ENCODE results near the gene TOMM20. TPM values are rescaled to one million over a fixed set of nuclear protein-coding genes. Genes with fewer than 3 reads are reported as not detected.
A peak's percentile ranks its signal among the peaks of the same experiment; 100 is the strongest.

The TOMM20 gene
- total and polyA plus RNA-seq, 9 of the 15 experiments (the other 6 are each of a cell fraction or from before 2014, with no cell fraction given) = 70.6 to 334 (median 159) TPM

DNA sequence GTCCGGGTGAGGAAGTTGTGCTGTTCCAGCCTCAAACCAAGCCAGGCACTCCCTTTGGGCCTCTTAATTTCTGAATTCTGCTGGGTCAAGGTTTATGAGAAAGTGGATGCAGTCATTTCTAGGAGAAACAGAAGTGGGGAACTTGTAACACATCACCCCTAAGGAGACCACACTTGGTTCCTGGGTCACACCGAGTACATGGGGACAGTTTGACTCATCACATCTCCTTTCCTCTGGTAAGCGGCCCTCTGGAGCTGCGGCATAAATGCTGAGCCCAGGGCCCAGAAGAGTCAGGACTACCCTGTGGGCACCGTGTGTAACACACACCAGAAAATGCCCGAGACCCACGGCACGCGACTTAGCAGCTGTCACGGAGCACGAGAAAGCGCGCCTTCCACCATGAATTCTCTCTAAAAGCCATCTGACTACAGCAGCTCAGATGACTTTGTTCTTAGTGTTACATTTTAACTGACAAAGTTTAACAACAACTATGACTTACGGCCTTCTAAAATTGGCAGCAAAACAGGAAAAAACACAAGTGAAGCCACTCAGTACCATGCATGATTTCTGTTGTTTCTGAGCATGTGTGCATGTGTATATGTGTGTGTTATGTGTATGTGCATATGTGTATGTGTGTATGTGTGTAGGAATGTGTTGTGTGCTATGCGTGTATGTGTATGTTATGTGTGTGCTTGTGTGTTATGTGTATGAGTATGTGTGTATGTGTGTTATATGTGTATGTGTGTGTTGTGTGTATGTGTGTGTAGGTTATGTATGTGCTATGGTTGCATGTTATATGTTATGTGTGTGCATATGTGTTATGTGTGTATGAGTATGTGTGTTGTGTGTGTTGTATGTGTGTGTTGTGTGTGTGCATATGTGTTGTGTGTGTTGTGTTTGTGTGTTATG, 50.8 kb downstream of the TOMM20 start (continued):
- TF ChIP-seq, protein P1, sequence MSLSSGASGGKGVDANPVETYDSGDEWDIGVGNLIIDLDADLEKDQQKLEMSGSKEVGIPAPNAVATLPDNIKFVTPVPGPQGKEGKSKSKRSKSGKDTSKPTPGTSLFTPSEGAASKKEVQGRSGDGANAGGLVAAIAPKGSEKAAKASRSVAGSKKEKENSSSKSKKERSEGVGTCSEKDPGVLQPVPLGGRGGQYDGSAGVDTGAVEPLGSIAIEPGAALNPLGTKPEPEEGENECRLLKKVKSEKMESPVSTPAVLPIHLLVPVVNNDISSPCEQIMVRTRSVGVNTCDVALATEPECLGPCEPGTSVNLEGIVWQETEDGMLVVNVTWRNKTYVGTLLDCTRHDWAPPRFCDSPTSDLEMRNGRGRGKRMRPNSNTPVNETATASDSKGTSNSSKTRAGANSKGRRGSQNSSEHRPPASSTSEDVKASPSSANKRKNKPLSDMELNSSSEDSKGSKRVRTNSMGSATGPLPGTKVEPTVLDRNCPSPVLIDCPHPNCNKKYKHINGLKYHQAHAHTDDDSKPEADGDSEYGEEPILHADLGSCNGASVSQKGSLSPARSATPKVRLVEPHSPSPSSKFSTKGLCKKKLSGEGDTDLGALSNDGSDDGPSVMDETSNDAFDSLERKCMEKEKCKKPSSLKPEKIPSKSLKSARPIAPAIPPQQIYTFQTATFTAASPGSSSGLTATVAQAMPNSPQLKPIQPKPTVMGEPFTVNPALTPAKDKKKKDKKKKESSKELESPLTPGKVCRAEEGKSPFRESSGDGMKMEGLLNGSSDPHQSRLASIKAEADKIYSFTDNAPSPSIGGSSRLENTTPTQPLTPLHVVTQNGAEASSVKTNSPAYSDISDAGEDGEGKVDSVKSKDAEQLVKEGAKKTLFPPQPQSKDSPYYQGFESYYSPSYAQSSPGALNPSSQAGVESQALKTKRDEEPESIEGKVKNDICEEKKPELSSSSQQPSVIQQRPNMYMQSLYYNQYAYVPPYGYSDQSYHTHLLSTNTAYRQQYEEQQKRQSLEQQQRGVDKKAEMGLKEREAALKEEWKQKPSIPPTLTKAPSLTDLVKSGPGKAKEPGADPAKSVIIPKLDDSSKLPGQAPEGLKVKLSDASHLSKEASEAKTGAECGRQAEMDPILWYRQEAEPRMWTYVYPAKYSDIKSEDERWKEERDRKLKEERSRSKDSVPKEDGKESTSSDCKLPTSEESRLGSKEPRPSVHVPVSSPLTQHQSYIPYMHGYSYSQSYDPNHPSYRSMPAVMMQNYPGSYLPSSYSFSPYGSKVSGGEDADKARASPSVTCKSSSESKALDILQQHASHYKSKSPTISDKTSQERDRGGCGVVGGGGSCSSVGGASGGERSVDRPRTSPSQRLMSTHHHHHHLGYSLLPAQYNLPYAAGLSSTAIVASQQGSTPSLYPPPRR (CRISPR knock-in tag; IDR thresholded peaks at IDR 0.05; ENCODE audit: borderline replicate concordance) = no peak
- TF ChIP-seq ZKSCAN1 (IDR thresholded peaks at IDR 0.05; ENCODE audit: low read depth, low read length) (no peak), MAZ (CRISPR knock-in tag; conservative IDR thresholded peaks at IDR 0.05 in 1 of 2, IDR thresholded peaks at IDR 0.05 in 1 of 2) (no peak), ZNF77 (CRISPR knock-in tag; IDR thresholded peaks at IDR 0.05) (no peak), MEF2D (tag; conservative IDR thresholded peaks at IDR 0.05; ENCODE audit: low read depth) (no peak; the same call in 1 of the 2 replicates), RAD51 (IDR thresholded peaks at IDR 0.05; ENCODE audit: borderline replicate concordance, low read depth) (no peak), ZEB2 (IDR thresholded peaks at IDR 0.05) (no peak), ARID2 (IDR thresholded peaks at IDR 0.05) (peak; percentile 72; the same call in 1 of the 2 replicates), TBL1XR1 (IDR thresholded peaks at IDR 0.05; ENCODE audit: low read length in 2 of 2) (no peak), SIX5 (IDR thresholded peaks at IDR 0.05; ENCODE audit: borderline replicate concordance in 1 of 2, insufficient read depth in 1 of 2, low read depth in 1 of 2, low read length in 2 of 2) (no peak), TRIM24 (IDR thresholded peaks at IDR 0.05) (peak; percentile 83 to 90)
- TF ChIP-seq, protein P2, sequence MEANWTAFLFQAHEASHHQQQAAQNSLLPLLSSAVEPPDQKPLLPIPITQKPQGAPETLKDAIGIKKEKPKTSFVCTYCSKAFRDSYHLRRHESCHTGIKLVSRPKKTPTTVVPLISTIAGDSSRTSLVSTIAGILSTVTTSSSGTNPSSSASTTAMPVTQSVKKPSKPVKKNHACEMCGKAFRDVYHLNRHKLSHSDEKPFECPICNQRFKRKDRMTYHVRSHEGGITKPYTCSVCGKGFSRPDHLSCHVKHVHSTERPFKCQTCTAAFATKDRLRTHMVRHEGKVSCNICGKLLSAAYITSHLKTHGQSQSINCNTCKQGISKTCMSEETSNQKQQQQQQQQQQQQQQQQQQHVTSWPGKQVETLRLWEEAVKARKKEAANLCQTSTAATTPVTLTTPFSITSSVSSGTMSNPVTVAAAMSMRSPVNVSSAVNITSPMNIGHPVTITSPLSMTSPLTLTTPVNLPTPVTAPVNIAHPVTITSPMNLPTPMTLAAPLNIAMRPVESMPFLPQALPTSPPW (CRISPR knock-in tag; IDR thresholded peaks at IDR 0.05) = no peak
- TF ChIP-seq, protein P3, sequence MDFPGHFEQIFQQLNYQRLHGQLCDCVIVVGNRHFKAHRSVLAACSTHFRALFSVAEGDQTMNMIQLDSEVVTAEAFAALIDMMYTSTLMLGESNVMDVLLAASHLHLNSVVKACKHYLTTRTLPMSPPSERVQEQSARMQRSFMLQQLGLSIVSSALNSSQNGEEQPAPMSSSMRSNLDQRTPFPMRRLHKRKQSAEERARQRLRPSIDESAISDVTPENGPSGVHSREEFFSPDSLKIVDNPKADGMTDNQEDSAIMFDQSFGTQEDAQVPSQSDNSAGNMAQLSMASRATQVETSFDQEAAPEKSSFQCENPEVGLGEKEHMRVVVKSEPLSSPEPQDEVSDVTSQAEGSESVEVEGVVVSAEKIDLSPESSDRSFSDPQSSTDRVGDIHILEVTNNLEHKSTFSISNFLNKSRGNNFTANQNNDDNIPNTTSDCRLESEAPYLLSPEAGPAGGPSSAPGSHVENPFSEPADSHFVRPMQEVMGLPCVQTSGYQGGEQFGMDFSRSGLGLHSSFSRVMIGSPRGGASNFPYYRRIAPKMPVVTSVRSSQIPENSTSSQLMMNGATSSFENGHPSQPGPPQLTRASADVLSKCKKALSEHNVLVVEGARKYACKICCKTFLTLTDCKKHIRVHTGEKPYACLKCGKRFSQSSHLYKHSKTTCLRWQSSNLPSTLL (IDR thresholded peaks at IDR 0.05) = peak; percentile 45; the same call in 1 of the 2 replicates
- TF ChIP-seq, protein P4, sequence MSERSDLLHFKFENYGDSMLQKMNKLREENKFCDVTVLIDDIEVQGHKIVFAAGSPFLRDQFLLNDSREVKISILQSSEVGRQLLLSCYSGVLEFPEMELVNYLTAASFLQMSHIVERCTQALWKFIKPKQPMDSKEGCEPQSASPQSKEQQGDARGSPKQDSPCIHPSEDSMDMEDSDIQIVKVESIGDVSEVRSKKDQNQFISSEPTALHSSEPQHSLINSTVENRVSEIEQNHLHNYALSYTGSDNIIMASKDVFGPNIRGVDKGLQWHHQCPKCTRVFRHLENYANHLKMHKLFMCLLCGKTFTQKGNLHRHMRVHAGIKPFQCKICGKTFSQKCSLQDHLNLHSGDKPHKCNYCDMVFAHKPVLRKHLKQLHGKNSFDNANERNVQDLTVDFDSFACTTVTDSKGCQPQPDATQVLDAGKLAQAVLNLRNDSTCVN (CRISPR knock-in tag; IDR thresholded peaks at IDR 0.05) = peak; percentile 96; the same call in 1 of the 2 replicates
